Measurements from ENCODE around the gene TMEM245.
"Not testable (repeated sequence)": the region's sequence is repeated elsewhere in the genome, so short reads cannot be mapped to it uniquely, and the experiment has no call there.

DNA sequence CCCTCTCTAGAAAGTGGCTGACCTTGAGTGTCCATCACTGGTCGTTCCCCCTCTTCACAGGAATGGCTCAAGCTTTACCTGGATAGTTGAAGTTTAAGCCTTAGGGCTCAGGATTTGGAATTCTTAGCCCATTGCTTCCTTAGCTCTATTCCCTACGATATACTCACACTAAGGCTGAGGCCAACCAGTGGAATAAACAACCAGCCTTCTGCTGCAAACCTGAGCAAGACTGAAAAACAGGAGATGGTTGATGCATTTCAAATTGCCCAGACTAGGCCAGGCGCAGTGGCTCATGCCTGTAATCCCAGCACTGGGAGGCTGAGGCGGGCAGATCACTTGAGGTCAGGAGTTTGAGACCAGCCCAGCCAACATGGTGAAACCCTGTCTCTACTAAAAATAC lies 6.9 kb upstream of the TMEM245 start:
- TF ChIP-seq, protein P1, sequence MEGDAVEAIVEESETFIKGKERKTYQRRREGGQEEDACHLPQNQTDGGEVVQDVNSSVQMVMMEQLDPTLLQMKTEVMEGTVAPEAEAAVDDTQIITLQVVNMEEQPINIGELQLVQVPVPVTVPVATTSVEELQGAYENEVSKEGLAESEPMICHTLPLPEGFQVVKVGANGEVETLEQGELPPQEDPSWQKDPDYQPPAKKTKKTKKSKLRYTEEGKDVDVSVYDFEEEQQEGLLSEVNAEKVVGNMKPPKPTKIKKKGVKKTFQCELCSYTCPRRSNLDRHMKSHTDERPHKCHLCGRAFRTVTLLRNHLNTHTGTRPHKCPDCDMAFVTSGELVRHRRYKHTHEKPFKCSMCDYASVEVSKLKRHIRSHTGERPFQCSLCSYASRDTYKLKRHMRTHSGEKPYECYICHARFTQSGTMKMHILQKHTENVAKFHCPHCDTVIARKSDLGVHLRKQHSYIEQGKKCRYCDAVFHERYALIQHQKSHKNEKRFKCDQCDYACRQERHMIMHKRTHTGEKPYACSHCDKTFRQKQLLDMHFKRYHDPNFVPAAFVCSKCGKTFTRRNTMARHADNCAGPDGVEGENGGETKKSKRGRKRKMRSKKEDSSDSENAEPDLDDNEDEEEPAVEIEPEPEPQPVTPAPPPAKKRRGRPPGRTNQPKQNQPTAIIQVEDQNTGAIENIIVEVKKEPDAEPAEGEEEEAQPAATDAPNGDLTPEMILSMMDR (IDR thresholded peaks at IDR 0.05) = not testable (repeated sequence)
- not testable (repeated sequence) for TF ChIP-seq POLR2A (IDR thresholded peaks at IDR 0.05)

Data from testis (tissue), 2 donors.